Thyroid gland (tissue), 4 donors: ENCODE measurements around the gene FBXO44. TPM values are rescaled to one million over a fixed set of nuclear protein-coding genes. Genes with fewer than 3 reads are reported as not detected.

ENCODE experiments used
- DNase-seq, 2 donors: peaks; one replicate each; pipeline ENCODE4 v3.0.0-alpha.2; 2019
- H3K27ac ChIP-seq, 3 donors: fragments of 200-600 bp; sonication (generic); 1 replicate in 2 of 3; 2 replicates in 1 of 3; pipeline ENCODE4 v1.5.1; 2016 to 2019; ENCODE audit warnings: mild to moderate bottlenecking in 1 of 3, moderate library complexity in 1 of 3
- H3K27me3 ChIP-seq: fragments of 200-600 bp; sonication (generic); one replicate; pipeline ENCODE4 v1.5.1; 2019
- H3K36me3 ChIP-seq, 2 donors: fragments of 200-600 bp; sonication (generic); one replicate each; pipeline ENCODE4 v1.5.1; 2016 to 2019
- H3K4me1 ChIP-seq, 2 donors: fragments of 200-600 bp; sonication (generic); one replicate each; pipeline ENCODE4 v1.5.1; 2017 to 2019
- H3K4me3 ChIP-seq, 3 donors: fragments of 200-600 bp; sonication (generic); replicated peaks in 1 of 3; 1 replicate in 2 of 3; 2 replicates in 1 of 3; pipeline ENCODE4 v1.5.1; 2016; ENCODE audit warnings: mild to moderate bottlenecking in 1 of 3
- H3K9me3 ChIP-seq: fragments of 200-600 bp; sonication (generic); one replicate; pipeline ENCODE4 v1.5.1; 2017
- POLR2A ChIP-seq, 2 donors: fragments of 450-650 bp; IDR thresholded peaks; one replicate each; pipeline ENCODE4 v1.6.1; 2017; ENCODE audit warnings: antibody characterized with exemption in 2 of 2, mild to moderate bottlenecking in 2 of 2, moderate library complexity in 1 of 2
- WGBS, 2 donors: methylation state at CpG; one replicate each; pipeline ENCODE4 v1.1.5; 2017; 5-methylcytosine and 5-hydroxymethylcytosine counted together
- intact Hi-C: fragments of 100-400 bp; cut with DNase I; formaldehyde crosslinking; loops from one replicate; pipeline ENCODE4 v1.15.1; 2023
- total RNA-seq, 4 donors: library from RNA; depleted of rRNA; stranded (reverse); fragments of >200 nt; gene quantifications; one replicate each; pipeline ENCODE4 v1.2.3, GENCODE V29; 2016
- TF ChIP-seq, protein P1 (sequence below), 6 experiments: fragments of 200-600 bp in 3 of 6; fragments of 450-650 bp in 3 of 6; sonication (generic) in 3 of 6; IDR thresholded peaks; one replicate each; pipeline ENCODE4 v1.5.1; 2016 to 2019; ENCODE audit warnings: antibody characterized with exemption in 6 of 6, mild to moderate bottlenecking in 2 of 6, inconsistent platforms in 1 of 6, moderate library complexity in 1 of 6

Gene FBXO44
- total RNA-seq, 4 donors from 2014 or later = 33.1 to 40.9 (median 34.4) TPM

DNA sequence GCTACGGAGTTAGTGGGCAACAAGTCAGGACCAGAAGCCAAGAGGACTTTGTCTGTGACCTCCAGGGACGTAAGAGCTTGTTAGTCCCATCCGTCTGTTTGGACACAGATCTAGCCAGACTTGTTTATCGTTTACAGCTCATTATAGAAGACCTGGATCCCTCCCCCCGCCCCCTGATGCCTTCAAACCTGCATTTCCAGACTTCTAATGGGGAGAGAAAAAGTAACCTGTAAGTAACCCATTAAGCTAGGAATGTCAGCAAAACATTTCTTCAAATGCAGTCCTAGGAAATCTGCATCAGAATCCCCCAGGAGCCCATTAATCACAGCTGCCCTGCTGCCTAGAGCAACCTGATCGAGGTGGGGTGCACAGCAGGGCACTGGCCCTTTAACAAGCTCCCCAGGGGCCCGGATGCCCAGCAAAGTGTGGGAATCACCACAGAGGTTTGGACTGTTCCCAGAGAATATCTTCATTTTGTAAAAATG lies 27.7 kb downstream of the FBXO44 start:
- no peaks in the 10 kb centered on the region for H3K36me3 ChIP-seq
- DNase-seq = no peak
- no peaks in the 10 kb centered on the region for H3K27me3 ChIP-seq
- H3K27ac ChIP-seq = no peak overlapping the region
- 56 to 60% methylated on average over 7 of the region's 7 CpGs for WGBS, 2 donors
- H3K4me3 ChIP-seq = no peak overlapping the region
- TF ChIP-seq, protein P1, sequence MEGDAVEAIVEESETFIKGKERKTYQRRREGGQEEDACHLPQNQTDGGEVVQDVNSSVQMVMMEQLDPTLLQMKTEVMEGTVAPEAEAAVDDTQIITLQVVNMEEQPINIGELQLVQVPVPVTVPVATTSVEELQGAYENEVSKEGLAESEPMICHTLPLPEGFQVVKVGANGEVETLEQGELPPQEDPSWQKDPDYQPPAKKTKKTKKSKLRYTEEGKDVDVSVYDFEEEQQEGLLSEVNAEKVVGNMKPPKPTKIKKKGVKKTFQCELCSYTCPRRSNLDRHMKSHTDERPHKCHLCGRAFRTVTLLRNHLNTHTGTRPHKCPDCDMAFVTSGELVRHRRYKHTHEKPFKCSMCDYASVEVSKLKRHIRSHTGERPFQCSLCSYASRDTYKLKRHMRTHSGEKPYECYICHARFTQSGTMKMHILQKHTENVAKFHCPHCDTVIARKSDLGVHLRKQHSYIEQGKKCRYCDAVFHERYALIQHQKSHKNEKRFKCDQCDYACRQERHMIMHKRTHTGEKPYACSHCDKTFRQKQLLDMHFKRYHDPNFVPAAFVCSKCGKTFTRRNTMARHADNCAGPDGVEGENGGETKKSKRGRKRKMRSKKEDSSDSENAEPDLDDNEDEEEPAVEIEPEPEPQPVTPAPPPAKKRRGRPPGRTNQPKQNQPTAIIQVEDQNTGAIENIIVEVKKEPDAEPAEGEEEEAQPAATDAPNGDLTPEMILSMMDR (IDR thresholded peaks at IDR 0.05) = no peak
- no peak for TF ChIP-seq POLR2A (IDR thresholded peaks at IDR 0.05)
- peaks cover 7 to 10% of the 10 kb centered on the region in 2 donors for H3K4me1 ChIP-seq
- intact Hi-C loops = no loop called here
- H3K9me3 ChIP-seq = no peaks in the 10 kb centered on the region

DNA sequence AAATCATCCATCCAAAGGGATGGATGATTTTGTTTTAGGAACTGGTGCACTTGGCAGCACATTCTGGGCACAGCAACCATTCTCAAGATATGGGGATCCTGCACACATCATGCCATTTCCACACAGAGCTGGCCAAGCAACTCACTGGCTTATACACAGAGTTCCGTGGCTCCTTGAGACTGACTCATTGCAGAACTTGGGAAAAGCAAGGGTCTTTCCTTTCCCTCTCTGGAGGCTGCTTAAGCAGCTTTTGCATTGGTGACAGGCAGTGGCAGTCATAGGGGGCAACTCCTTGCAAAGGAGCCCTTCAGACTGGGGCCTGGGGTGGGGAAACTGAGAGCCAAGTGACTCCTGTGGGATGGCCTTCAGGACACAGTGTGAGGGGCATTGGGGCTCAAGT lies 28.1 kb downstream of the FBXO44 start:
- Histone ChIP-seq H3K36me3 (no peaks in the 10 kb centered on the region), H3K4me1 (peaks cover 7 to 10% of the 10 kb centered on the region in 2 donors), H3K27me3 (no peaks in the 10 kb centered on the region), H3K9me3 (no peaks in the 10 kb centered on the region), H3K27ac (no peak overlapping the region), H3K4me3 (no peak overlapping the region)
- TF ChIP-seq, protein P1 (IDR thresholded peaks at IDR 0.05) = no peak
- TF ChIP-seq POLR2A (IDR thresholded peaks at IDR 0.05) = no peak
- intact Hi-C loops = no loop called here
- no peak for DNase-seq
- WGBS, 2 donors = 56 to 75% methylated on average over 1 of the region's 1 CpG

DNA sequence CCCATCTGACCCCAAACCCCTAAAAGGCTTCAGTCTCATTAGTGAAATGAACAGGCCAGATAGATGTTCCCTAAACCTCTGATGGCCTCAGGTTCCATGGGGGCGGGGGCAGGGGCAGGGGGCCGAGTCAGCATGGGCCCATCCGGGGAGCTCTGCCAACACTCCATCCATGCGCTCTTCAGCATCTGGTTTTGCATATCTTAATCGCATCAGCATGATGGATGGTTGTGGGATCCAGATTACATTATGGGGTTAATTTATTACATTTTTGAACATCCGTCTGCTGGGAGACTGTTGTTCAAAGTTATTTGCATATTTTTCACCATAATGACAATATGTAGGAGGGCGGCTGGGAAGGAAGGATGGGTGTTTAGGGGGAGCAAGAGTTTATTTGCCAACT lies 29.4 kb downstream of the FBXO44 start:
- TF ChIP-seq, protein P1 (IDR thresholded peaks at IDR 0.05) = no peak
- no peak for TF ChIP-seq POLR2A (IDR thresholded peaks at IDR 0.05)
- no peak overlapping the region for H3K27ac ChIP-seq
- H3K27me3 ChIP-seq = no peaks in the 10 kb centered on the region
- H3K4me3 ChIP-seq = no peak overlapping the region
- WGBS, 2 donors = 68 to 70% methylated on average over 7 of the region's 7 CpGs
- no peaks in the 10 kb centered on the region for H3K9me3 ChIP-seq
- no peak for DNase-seq
- H3K36me3 ChIP-seq = no peaks in the 10 kb centered on the region
- intact Hi-C loops = no loop called here
- peaks cover 7 to 10% of the 10 kb centered on the region in 2 donors for H3K4me1 ChIP-seq

DNA sequence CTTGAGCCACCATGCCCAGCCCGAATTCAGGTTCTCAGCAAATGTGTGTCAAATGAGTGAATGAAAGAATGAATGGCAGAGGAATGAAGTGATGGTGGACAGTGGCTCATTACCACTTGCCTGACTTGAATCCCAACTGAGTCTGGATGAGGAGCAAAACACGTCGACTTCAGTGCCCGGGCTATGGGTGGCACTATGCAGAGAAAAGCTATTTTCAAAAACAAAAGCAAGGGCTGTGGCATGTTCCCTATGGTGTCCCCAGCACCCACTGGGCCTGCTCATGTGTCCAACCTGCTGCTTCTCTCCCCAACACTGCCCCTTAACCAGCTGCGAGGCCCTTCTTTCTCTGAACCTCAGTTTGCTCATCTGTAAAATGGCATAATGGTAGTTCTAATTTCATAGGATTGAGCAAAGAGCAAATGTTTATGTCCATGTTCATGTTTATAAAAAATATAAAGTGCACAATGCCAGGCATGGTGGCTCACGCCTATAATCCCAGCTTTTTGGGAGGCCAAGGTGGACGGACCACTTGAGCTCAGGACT lies 30.6 kb downstream of the FBXO44 start:
- no peaks in the 10 kb centered on the region for H3K9me3 ChIP-seq
- H3K4me3 ChIP-seq = no peak overlapping the region
- H3K36me3 ChIP-seq = no peaks in the 10 kb centered on the region
- H3K27ac ChIP-seq = no peak overlapping the region
- DNase-seq = no peak
- intact Hi-C loops = no loop called here
- peaks cover 9% of the 10 kb centered on the region for H3K27me3 ChIP-seq
- peaks cover 4 to 9% of the 10 kb centered on the region in 2 donors for H3K4me1 ChIP-seq
- no peak for TF ChIP-seq POLR2A (IDR thresholded peaks at IDR 0.05)
- TF ChIP-seq, protein P1 (IDR thresholded peaks at IDR 0.05) = no peak
- WGBS, 2 donors = 87 to 97% methylated on average over 7 of the region's 7 CpGs

DNA sequence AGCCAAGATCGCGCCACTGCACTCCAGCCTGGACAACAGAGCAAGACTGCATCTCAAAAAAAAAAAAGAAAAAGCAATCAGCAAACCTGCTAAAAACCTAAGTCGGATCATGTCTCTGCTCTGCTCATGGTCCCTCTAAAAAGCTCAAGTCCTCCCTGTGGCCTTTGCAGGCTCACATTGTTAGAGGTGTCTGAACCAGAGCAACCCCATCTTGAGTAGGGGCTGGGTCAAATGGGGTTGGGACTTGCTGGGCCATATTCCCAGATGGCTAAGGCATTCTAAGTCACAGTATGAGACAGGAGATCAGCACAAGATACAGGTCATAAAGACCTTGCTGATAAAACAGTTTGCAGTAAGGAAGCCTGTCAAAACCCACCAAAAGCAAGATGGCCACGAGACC lies 33.8 kb downstream of the FBXO44 start:
- H3K36me3 ChIP-seq = no peaks in the 10 kb centered on the region
- H3K27me3 ChIP-seq = peaks cover 16% of the 10 kb centered on the region
- H3K4me1 ChIP-seq = peaks cover 0 to 22% of the 10 kb centered on the region in 2 donors
- no peak for DNase-seq
- 94 to 95% methylated on average over 4 of the region's 4 CpGs for WGBS, 2 donors
- H3K9me3 ChIP-seq = no peaks in the 10 kb centered on the region
- no peak overlapping the region for H3K4me3 ChIP-seq
- TF ChIP-seq POLR2A (IDR thresholded peaks at IDR 0.05) = no peak
- TF ChIP-seq, protein P1 (IDR thresholded peaks at IDR 0.05) = no peak
- intact Hi-C loops = no loop called here
- no peak overlapping the region for H3K27ac ChIP-seq
